Activated CD4-positive, alpha-beta T cell treated with anti-CD3 and anti-CD28 coated beads, Interleukin-2, amount 50 U/mL, for 48 hours (primary cell): ENCODE data around the gene CERS6.

Experiments
- DNase-seq, 2 experiments: peaks; one replicate each; pipeline ENCODE4 v3.0.0-alpha.2; 2020

Gene CERS6

GRCh38 chr2:168573128-168573903 lies 117.2 kb downstream of the CERS6 start:
- DNase-seq = no peak

GRCh38 chr2:168574856-168575630 lies 119.0 kb downstream of the CERS6 start:
- DNase-seq = no peak

- DNase-seq = no peak
Measured at GRCh38 chr2:168577885-168578284, 121.8 kb downstream of the CERS6 start.

- DNase-seq = no peak
Measured at GRCh38 chr2:168583064-168583709, 127.1 kb downstream of the CERS6 start.

GRCh38 chr2:168583710-168584521 lies 127.8 kb downstream of the CERS6 start:
- no peak for DNase-seq

- no peak for DNase-seq
Measured at GRCh38 chr2:168584911-168585310, 128.8 kb downstream of the CERS6 start.

- no peak for DNase-seq
Measured at GRCh38 chr2:168585700-168586099, 129.6 kb downstream of the CERS6 start.

GRCh38 chr2:168587307-168587706 lies 131.2 kb downstream of the CERS6 start:
- DNase-seq = no peak

GRCh38 chr2:168589236-168590211 lies 133.5 kb downstream of the CERS6 start:
- no peak for DNase-seq

GRCh38 chr2:168592181-168592831 lies 136.2 kb downstream of the CERS6 start:
- no peak for DNase-seq

- no peak for DNase-seq
Measured at GRCh38 chr2:168593713-168594112, 137.6 kb downstream of the CERS6 start.

- no peak for DNase-seq
Measured at GRCh38 chr2:168594778-168595177, 138.7 kb downstream of the CERS6 start.

- no peak for DNase-seq
Measured at GRCh38 chr2:168596881-168597655, 141.0 kb downstream of the CERS6 start.

GRCh38 chr2:168599738-168600137 lies 143.7 kb downstream of the CERS6 start:
- no peak for DNase-seq

GRCh38 chr2:168600949-168601348 lies 144.9 kb downstream of the CERS6 start:
- no peak for DNase-seq

GRCh38 chr2:168601741-168602140 lies 145.7 kb downstream of the CERS6 start:
- DNase-seq = no peak

- DNase-seq = no peak
Measured at GRCh38 chr2:168602379-168602778, 146.3 kb downstream of the CERS6 start.

- no peak for DNase-seq
Measured at GRCh38 chr2:168602846-168603401, 146.9 kb downstream of the CERS6 start.

- no peak for DNase-seq
Measured at GRCh38 chr2:168603439-168603961, 147.4 kb downstream of the CERS6 start.

- no peak for DNase-seq
Measured at GRCh38 chr2:168604252-168604651, 148.2 kb downstream of the CERS6 start.
